ENCODE data around the gene CMPK1. TPM values are rescaled to one million over a fixed set of nuclear protein-coding genes. Genes with fewer than 3 reads are reported as not detected.

Gene CMPK1
- total and polyA plus RNA-seq, 10 of the 15 experiments (the other 5 are each of a cell fraction or from before 2014, with no cell fraction given) = 43.7 to 159 (median 85.6) TPM

GRCh38 chr1:47367651-47368050 lies 34.1 kb downstream of the CMPK1 start (continued):
- TF ChIP-seq BCL3 (IDR thresholded peaks at IDR 0.05; ENCODE audit: borderline replicate concordance, insufficient read depth, low read depth, low read length, poor library complexity, severe bottlenecking) = no peak

- no peak for TF ChIP-seq NFYB (IDR thresholded peaks at IDR 0.05; ENCODE audit: insufficient read depth, low read depth, low read length)
- no peak for TF ChIP-seq BCL3 (IDR thresholded peaks at IDR 0.05; ENCODE audit: borderline replicate concordance, insufficient read depth, low read depth, low read length, poor library complexity, severe bottlenecking)
- no peak for TF ChIP-seq MXI1 (IDR thresholded peaks at IDR 0.05; ENCODE audit: low read depth, low read length)
- TF ChIP-seq REST (IDR thresholded peaks at IDR 0.05; ENCODE audit: low read depth, low read length) = no peak
- TF ChIP-seq MYC (IDR thresholded peaks at IDR 0.05; ENCODE audit: insufficient read depth, insufficient read length, insufficient replicate concordance, low read length, severe bottlenecking) = no peak
- no peak for TF ChIP-seq NFXL1 (IDR thresholded peaks at IDR 0.05; ENCODE audit: borderline replicate concordance)
- no peak for TF ChIP-seq IKZF1 (conservative IDR thresholded peaks at IDR 0.05)
- no peak for TF ChIP-seq POLR2AphosphoS2 (IDR thresholded peaks at IDR 0.05; ENCODE audit: low read depth, low read length)
- TF ChIP-seq SUPT20H (IDR thresholded peaks at IDR 0.05; ENCODE audit: borderline replicate concordance, control insufficient read depth, low read depth, low read length) = no peak
- Histone ChIP-seq H3K79me2 (ENCODE audit: control insufficient read depth, insufficient read depth, low read length) (no peaks in the 10 kb centered on the region), H3K4me3 (no peak overlapping the region), H3K9ac (ENCODE audit: control insufficient read depth, insufficient read depth, low read length) (no peak overlapping the region), H2AFZ (ENCODE audit: control insufficient read depth, low read depth, low read length) (no peak overlapping the region), H3K27ac (ENCODE audit: control insufficient read depth, insufficient read depth) (no peak overlapping the region), H3K9me3 (replicated peaks; ENCODE audit: control insufficient read depth, insufficient read depth, low read length) (no peaks in the 10 kb centered on the region), H4K20me1 (ENCODE audit: control insufficient read depth, insufficient read depth) (no peaks in the 10 kb centered on the region), H3K4me2 (ENCODE audit: control insufficient read depth, insufficient read depth) (no peak overlapping the region), H3K27me3 (replicated peaks in 1 of 2; ENCODE audit: control insufficient read depth in 2 of 2, insufficient read depth in 2 of 2, low read length in 1 of 2) (no peaks in the 10 kb centered on the region), H3K36me3 (ENCODE audit: control insufficient read depth in 2 of 2, insufficient read depth in 2 of 2, low read length in 1 of 2) (peaks cover 5 to 17% of the 10 kb centered on the region in 2 experiments), H3K4me1 (ENCODE audit: control insufficient read depth, insufficient read depth, low read length) (no peaks in the 10 kb centered on the region)
- POLR2A ChIA-PET = no interaction called here
- SMC1A ChIA-PET (ENCODE audit: uncharacterized antibody, unreplicated experiment) = interaction anchor here (0.9 to 2.0 kb wide), 3 partner anchors 11 to 37 kb away, joined by 3 to 5 read pairs (median 4); no protein-coding TSS in a partner anchor
- intact Hi-C loops (cut with micrococcal nuclease; ENCODE audit: unreplicated experiment) = no loop called here
- no peak for ATAC-seq
- no TSS peak for BruUV-seq (replicated peaks)
- FAIRE-seq = no peak
- CTCF ChIA-PET = interaction anchor here (1.4 to 1.5 kb wide), 2 partner anchors 18 to 61 kb away, joined by 3 to 4 read pairs; no protein-coding TSS in a partner anchor
- RAD21 ChIA-PET (ENCODE audit: unreplicated experiment) = interaction anchor here (0.7 kb wide), 1 partner anchor 17 kb away, joined by 3 read pairs; no protein-coding TSS in a partner anchor
- in situ Hi-C loops (cut with MboI) = no loop called here
- DNase-seq (ENCODE audit: low read depth, low spot score) = no peak
These were observed 37.5 kb downstream of the CMPK1 start for GRCh38 chr1:47371016-47371517.
